Adipocyte (in vitro differentiated cells): ENCODE measurements around the gene GNPNAT1.
"Not testable (repeated sequence)": the region's sequence is repeated elsewhere in the genome, so short reads cannot be mapped to it uniquely, and the experiment has no call there.

ENCODE experiments used
- DNase-seq: peaks from one replicate; pipeline ENCODE4 v3.0.0-alpha.2; 2015; ENCODE audit warnings: low read depth
- H3K27me3 ChIP-seq: replicated peaks from 2 replicates; pipeline ENCODE4 v1.7.0; 2013; ENCODE audit warnings: mild to moderate bottlenecking, low read length, moderate library complexity; ENCODE audit not compliant: control insufficient read depth, insufficient read depth
- H3K36me3 ChIP-seq: 2 replicates; pipeline ENCODE4 v1.7.0; 2013; ENCODE audit warnings: low read length, mild to moderate bottlenecking, moderate library complexity; ENCODE audit not compliant: control insufficient read depth, insufficient read depth, severe bottlenecking
- H3K4me1 ChIP-seq: 2 replicates; pipeline ENCODE4 v1.7.0; 2013; ENCODE audit warnings: mild to moderate bottlenecking, low read length, moderate library complexity; ENCODE audit not compliant: control insufficient read depth, insufficient read depth
- H3K4me3 ChIP-seq: 2 replicates; pipeline ENCODE4 v1.7.0; 2013; ENCODE audit warnings: mild to moderate bottlenecking, low read length, moderate library complexity
- H3K9ac ChIP-seq: 2 replicates; pipeline ENCODE4 v1.7.0; 2013; ENCODE audit warnings: mild to moderate bottlenecking, low read length, moderate library complexity
- H3K9me3 ChIP-seq: 2 replicates; pipeline ENCODE4 v1.7.0; 2013; ENCODE audit warnings: mild to moderate bottlenecking, low read length, moderate library complexity; ENCODE audit not compliant: control insufficient read depth

GNPNAT1 gene

DNA sequence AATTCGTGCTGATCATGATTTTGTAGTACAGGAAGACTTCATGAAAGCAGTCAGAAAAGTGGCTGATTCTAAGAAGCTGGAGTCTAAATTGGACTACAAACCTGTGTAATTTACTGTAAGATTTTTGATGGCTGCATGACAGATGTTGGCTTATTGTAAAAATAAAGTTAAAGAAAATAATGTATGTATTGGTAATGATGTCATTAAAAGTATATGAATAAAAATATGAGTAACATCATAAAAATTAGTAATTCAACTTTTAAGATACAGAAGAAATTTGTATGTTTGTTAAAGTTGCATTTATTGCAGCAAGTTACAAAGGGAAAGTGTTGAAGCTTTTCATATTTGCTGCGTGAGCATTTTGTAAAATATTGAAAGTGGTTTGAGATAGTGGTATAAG is 63.9 kb downstream of the GNPNAT1 start:
- H3K4me1 ChIP-seq: peaks cover 11% of the 10 kb centered on the region
- not testable (repeated sequence) for H3K9ac ChIP-seq, DNase-seq, H3K9me3 ChIP-seq, H3K27me3 ChIP-seq, H3K4me3 ChIP-seq
- H3K36me3 ChIP-seq: peaks cover 65% of the 10 kb centered on the region
